ENCODE measurements around the gene MAPRE3.

DNA sequence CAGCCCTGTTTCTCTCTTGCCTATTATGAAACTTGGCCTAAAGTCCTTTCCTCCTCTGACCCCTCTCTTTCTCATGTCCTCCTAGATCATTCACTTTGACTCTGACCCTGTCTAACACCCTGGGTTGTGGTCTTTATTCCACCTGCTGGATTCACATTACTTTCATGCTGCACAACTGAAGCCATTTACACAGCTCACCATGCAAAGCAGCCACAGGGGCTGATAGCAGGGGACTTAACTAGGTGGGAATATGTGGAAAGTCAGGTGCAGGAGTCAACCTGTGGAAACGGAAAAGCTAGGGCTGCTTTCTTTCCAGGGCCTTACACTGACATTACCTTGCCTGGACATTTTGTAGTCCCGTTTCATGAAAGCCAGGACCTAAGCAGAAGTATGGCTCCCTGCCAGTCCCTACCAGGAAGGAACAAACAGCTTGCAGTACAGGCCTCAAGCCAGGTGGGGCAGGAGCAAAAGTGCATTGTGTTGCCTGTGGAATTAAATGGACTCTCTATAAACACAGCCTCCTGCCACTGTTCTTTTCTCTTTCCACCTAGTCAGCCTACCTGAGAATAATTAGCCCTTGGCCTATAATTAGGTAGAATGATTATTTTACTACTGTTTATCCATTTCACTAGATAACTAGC is 11.8 kb downstream of the MAPRE3 start:
- TF ChIP-seq SMAD1 (IDR thresholded peaks at IDR 0.05; ENCODE audit: low read depth, low read length, partially characterized antibody) (no peak), CEBPB (tag; IDR thresholded peaks at IDR 0.05) (no peak), SMARCC2 (IDR thresholded peaks at IDR 0.05; ENCODE audit: low read depth) (no peak), PRPF4 (IDR thresholded peaks at IDR 0.05; ENCODE audit: insufficient read depth, low read depth, low read length, poor library complexity, severe bottlenecking) (no peak), YY1 (IDR thresholded peaks at IDR 0.05; ENCODE audit: borderline replicate concordance in 1 of 3, control insufficient read depth in 1 of 3, extremely low read depth in 1 of 3, insufficient read depth in 3 of 3, insufficient read length in 1 of 3, insufficient replicate concordance in 2 of 3, low read depth in 1 of 3, low read length in 2 of 3) (peak in 1 of 3 experiments; percentile 52), TEAD4 (IDR thresholded peaks at IDR 0.05; ENCODE audit: low read length) (no peak; the same call in 1 of the 2 replicates), TEAD4 (CRISPR knock-in tag; IDR thresholded peaks at IDR 0.05; ENCODE audit: borderline replicate concordance) (no peak), TBL1XR1 (IDR thresholded peaks at IDR 0.05; ENCODE audit: low read length in 2 of 2) (no peak), USF2 (CRISPR knock-in tag; IDR thresholded peaks at IDR 0.05) (no peak), LCOR (CRISPR knock-in tag; IDR thresholded peaks at IDR 0.05) (no peak), CHD1 (IDR thresholded peaks at IDR 0.05; ENCODE audit: low read length) (no peak), EP300 (IDR thresholded peaks at IDR 0.05; ENCODE audit: low read length) (no peak), CTCF (IDR thresholded peaks at IDR 0.05 in 2 of 3, conservative IDR thresholded peaks at IDR 0.05 in 1 of 3; ENCODE audit: insufficient read depth in 2 of 3, low read depth in 1 of 3, low read length in 3 of 3) (peak; percentile 30 to 50 (median 46); a peak in 5 of 6 replicates)

Data from K562 (cell line).